Measurements from ENCODE around the gene ADAMTSL4. TPM values are rescaled to one million over a fixed set of nuclear protein-coding genes. Genes with fewer than 3 reads are reported as not detected.

ADAMTSL4 gene
- total RNA-seq, 1 experiment from 2014 or later: 4.3 TPM

DNA sequence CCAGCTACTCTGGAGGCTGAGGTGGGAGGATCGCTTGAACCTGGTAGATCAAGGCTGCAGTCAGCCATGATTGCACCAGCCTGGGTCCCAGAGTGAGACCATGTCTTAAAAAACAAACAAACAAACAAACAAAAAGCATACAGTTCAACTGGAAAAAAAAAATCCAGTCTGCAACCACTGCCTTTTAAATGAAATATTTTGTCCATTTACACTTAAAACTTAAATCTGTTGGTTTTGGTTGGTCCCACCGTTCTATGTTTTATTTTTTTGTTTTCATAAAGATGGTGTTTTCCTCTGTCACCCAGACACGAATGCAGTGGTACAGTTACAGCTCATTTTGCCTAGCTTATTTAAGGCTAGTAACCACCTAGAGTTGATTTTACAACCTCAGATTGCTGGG is 23.9 kb upstream of the ADAMTSL4 start:
- Histone ChIP-seq H3K27me3 (ENCODE audit: insufficient read depth, low read length) (no peaks in the 10 kb centered on the region), H2AFZ (ENCODE audit: low read depth, low read length, poor library complexity, severe bottlenecking) (no peak overlapping the region), H3K36me3 (ENCODE audit: control insufficient read depth in 1 of 2, insufficient read depth in 2 of 2, low read length in 2 of 2) (no peaks in the 10 kb centered on the region), H3K27ac (ENCODE audit: low read depth, low read length) (no peak overlapping the region), H3K9me3 (ENCODE audit: control insufficient read depth in 1 of 2, insufficient read depth in 1 of 2, low read depth in 1 of 2, low read length in 2 of 2) (no peaks in the 10 kb centered on the region), H3K4me2 (ENCODE audit: low read length) (no peak overlapping the region), H3K9me2 (ENCODE audit: insufficient read depth) (no peaks in the 10 kb centered on the region), H3K4me3 (replicated peaks in 1 of 2; ENCODE audit: low read depth in 1 of 2, low read length in 2 of 2) (no peak overlapping the region), H3K9ac (ENCODE audit: low read length) (no peak overlapping the region), H4K20me1 (ENCODE audit: insufficient read depth) (no peaks in the 10 kb centered on the region), H3K4me1 (ENCODE audit: control insufficient read depth in 1 of 2, insufficient read depth in 2 of 2, low read length in 2 of 2) (no peaks in the 10 kb centered on the region), H3K79me2 (ENCODE audit: insufficient read depth, low read length) (no peaks in the 10 kb centered on the region)
- ChIA-PET POLR2A (no interaction called here), CTCF (no interaction called here), RAD21 (ENCODE audit: low non-redundant PET in 1 of 2, low total read pairs in 2 of 2, uncharacterized antibody in 2 of 2, unreplicated experiment in 2 of 2) (no interaction called here)
- DNase-seq (ENCODE audit: low read depth, low spot score): no peak
- TF ChIP-seq ZNF274 (IDR thresholded peaks at IDR 0.05; ENCODE audit: low read depth, low read length) (no peak), ZFX (IDR thresholded peaks at IDR 0.05) (no peak), POLR2A (IDR thresholded peaks at IDR 0.05; ENCODE audit: borderline replicate concordance, extremely low read depth, insufficient read depth, insufficient read length) (no peak), ELF1 (IDR thresholded peaks at IDR 0.05; ENCODE audit: borderline replicate concordance, low read depth) (no peak), ATF3 (IDR thresholded peaks at IDR 0.05) (no peak), YY1 (IDR thresholded peaks at IDR 0.05; ENCODE audit: extremely low read depth, insufficient replicate concordance, low read depth, low read length) (no peak), EGR1 (IDR thresholded peaks at IDR 0.05; ENCODE audit: low read depth) (no peak), TCF7L2 (IDR thresholded peaks at IDR 0.05; ENCODE audit: borderline replicate concordance, extremely low read depth, insufficient read depth, insufficient read length) (no peak), CBX3 (IDR thresholded peaks at IDR 0.05; ENCODE audit: low read depth) (no peak)
- TF ChIP-seq, protein P1, sequence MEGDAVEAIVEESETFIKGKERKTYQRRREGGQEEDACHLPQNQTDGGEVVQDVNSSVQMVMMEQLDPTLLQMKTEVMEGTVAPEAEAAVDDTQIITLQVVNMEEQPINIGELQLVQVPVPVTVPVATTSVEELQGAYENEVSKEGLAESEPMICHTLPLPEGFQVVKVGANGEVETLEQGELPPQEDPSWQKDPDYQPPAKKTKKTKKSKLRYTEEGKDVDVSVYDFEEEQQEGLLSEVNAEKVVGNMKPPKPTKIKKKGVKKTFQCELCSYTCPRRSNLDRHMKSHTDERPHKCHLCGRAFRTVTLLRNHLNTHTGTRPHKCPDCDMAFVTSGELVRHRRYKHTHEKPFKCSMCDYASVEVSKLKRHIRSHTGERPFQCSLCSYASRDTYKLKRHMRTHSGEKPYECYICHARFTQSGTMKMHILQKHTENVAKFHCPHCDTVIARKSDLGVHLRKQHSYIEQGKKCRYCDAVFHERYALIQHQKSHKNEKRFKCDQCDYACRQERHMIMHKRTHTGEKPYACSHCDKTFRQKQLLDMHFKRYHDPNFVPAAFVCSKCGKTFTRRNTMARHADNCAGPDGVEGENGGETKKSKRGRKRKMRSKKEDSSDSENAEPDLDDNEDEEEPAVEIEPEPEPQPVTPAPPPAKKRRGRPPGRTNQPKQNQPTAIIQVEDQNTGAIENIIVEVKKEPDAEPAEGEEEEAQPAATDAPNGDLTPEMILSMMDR (IDR thresholded peaks at IDR 0.05 in 2 of 3, conservative IDR thresholded peaks at IDR 0.05 in 1 of 3; ENCODE audit: borderline replicate concordance in 1 of 3, insufficient read depth in 1 of 3, low read depth in 2 of 3, low read length in 2 of 3): no peak
- TF ChIP-seq, protein P2, sequence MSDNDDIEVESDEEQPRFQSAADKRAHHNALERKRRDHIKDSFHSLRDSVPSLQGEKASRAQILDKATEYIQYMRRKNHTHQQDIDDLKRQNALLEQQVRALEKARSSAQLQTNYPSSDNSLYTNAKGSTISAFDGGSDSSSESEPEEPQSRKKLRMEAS (IDR thresholded peaks at IDR 0.05): no peak
- TF ChIP-seq, protein P3, sequence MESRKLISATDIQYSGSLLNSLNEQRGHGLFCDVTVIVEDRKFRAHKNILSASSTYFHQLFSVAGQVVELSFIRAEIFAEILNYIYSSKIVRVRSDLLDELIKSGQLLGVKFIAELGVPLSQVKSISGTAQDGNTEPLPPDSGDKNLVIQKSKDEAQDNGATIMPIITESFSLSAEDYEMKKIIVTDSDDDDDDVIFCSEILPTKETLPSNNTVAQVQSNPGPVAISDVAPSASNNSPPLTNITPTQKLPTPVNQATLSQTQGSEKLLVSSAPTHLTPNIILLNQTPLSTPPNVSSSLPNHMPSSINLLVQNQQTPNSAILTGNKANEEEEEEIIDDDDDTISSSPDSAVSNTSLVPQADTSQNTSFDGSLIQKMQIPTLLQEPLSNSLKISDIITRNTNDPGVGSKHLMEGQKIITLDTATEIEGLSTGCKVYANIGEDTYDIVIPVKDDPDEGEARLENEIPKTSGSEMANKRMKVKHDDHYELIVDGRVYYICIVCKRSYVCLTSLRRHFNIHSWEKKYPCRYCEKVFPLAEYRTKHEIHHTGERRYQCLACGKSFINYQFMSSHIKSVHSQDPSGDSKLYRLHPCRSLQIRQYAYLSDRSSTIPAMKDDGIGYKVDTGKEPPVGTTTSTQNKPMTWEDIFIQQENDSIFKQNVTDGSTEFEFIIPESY (IDR thresholded peaks at IDR 0.05; ENCODE audit: extremely low read depth, insufficient replicate concordance, low read length): no peak
- BruUV-seq (replicated peaks): no TSS peak
- intact Hi-C loops (cut with micrococcal nuclease): no loop called here
- no peak for ATAC-seq
